LNCaP clone FGC (cell line): ENCODE measurements around the gene KRT6B.
"Not testable (repeated sequence)": the region's sequence is repeated elsewhere in the genome, so short reads cannot be mapped to it uniquely, and the experiment has no call there.

Experiments
- DNase-seq: peaks from one replicate; pipeline ENCODE4 v3.0.0-alpha.2; 2011; ENCODE audit warnings: low read depth
- H3K4me3 ChIP-seq: 2 replicates; pipeline ENCODE4 v1.5.1; 2011; ENCODE audit warnings: mild to moderate bottlenecking, low read depth, low read length, control low read depth
- CTCF ChIP-seq: IDR thresholded peaks from 2 replicates; pipeline ENCODE4 v1.5.1; 2012; ENCODE audit warnings: mild to moderate bottlenecking; ENCODE audit not compliant: control insufficient read depth, insufficient read depth; ENCODE audit errors: extremely low read depth

KRT6B gene

DNA sequence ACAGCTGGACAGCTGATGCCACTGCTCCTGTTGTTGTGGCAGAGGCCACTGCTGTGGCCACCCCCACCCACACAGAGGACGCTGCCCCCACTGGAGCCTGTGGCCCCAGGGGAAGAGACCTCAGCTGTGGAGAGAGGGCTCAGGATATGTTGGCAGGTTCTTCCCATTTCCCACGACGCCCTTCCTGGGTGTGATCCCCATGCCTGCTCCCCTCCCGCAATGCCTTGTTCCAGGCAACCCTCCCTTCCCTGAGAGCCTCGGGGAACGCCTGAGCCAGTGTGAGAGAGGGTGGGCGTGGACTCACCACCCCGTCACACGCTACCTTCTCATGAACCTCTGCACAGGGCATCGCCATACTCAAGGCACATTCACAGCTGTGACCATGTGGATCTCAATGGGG, 40.1 kb downstream of the KRT6B start:
- no peak for DNase-seq
- no peak overlapping the region for H3K4me3 ChIP-seq
- TF ChIP-seq CTCF = no peak

DNA sequence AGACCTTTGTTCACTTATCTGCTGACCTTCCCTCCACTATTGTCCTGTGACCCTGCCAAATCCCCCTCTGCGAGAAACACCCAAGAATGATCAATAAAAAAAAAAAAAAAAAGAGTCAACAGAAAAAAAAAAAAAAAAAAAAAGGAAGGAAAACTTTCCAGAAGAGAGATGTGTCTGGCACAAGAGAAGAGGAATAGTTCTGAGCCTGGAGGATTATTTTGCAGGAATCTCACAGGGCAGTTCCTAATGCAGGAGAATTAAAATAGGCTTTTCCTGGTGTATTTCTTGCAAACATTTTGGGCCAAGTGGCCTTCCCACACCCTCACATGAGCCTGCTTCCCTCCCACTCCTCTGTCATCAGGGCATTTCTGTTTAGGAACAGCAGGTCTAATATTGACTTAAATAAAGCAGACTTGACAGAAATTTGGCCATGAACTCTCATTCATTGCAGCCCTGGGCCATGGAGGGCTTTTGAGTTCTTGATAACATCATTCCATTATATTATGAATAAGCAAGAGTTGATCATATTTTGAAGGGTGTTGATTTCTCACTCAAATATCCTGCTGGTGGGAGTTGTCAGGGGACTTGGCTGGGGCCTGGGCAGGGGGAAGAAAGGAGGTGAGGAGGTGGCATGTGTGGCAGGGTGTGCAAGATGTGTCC, 41.2 kb downstream of the KRT6B start:
- not testable (repeated sequence) for DNase-seq, H3K4me3 ChIP-seq

DNA sequence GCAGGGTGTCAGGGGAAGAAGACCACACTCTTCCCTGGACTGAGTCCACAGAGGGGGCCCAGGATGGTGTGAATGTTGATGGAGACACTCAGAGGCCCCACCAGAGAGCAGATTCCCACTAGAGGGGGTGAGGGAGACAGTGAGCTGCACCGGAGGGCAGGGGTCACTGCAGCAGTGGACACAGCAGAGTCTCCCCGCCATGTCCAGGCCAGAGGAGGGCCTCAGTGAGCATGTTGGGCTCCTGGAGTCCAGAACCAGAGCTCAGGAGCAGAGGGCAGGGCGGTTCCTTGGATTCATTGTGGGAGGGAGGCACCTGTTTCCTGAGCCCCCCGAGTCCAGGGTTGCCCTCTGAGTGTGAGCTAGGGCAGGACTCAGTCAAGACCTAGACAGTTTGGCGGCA, 44.0 kb downstream of the KRT6B start:
- no peak for TF ChIP-seq CTCF
- no peak for DNase-seq

GRCh38 chr12:52405922-52406385, 46.0 kb downstream of the KRT6B start, which contains the start of gene KRT82:
Gene KRT82 (minus strand): TSS chr12:52406335. CDS start chr12:52406277, 58 bp downstream.
- no peak for TF ChIP-seq CTCF
- H3K4me3 ChIP-seq = no peak within 1 kb of the TSS

More for the DNA sequence above, 44.0 kb downstream of the KRT6B start:
- H3K4me3 ChIP-seq = no peak overlapping the region

GRCh38 chr12:52404951-52405350, 47.0 kb downstream of the KRT6B start:
- H3K4me3 ChIP-seq = no peak overlapping the region
- no peak for TF ChIP-seq CTCF
- no peak for DNase-seq

More at GRCh38 chr12:52405922-52406385, 46.0 kb downstream of the KRT6B start, which contains the start of gene KRT82:
- DNase-seq = no peak

DNA sequence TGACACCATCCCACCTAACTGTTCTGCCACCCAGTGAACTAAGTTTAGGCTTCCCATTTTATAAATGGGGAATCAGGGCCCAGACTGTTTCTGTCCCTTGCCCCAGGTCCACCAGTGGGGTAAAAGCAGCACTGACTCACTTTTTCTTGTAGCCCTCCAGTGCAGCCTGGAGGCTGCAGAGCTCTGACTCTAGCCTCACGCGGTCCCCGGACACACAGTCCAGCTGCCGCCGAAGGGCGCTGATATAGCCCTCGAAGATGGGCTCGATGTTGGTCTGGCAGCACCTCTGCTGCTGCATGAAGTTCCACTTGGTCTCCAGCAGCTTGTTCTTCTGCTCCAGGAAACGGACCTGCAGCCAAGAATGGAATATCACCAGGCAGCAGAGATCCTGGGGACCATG, 48.4 kb downstream of the KRT6B start:
- no peak overlapping the region for H3K4me3 ChIP-seq
- no peak for TF ChIP-seq CTCF

GRCh38 chr12:52402873-52403540, 48.9 kb downstream of the KRT6B start:
- no peak for TF ChIP-seq CTCF
- no peak for DNase-seq
- no peak overlapping the region for H3K4me3 ChIP-seq

More for the DNA sequence above, 48.4 kb downstream of the KRT6B start:
- no peak for DNase-seq
